ENCODE results near the gene PTPRK.

PTPRK gene

GRCh38 chr6:128343706-128344105 lies 176.7 kb downstream of the PTPRK start:
- TF ChIP-seq, protein P1, sequence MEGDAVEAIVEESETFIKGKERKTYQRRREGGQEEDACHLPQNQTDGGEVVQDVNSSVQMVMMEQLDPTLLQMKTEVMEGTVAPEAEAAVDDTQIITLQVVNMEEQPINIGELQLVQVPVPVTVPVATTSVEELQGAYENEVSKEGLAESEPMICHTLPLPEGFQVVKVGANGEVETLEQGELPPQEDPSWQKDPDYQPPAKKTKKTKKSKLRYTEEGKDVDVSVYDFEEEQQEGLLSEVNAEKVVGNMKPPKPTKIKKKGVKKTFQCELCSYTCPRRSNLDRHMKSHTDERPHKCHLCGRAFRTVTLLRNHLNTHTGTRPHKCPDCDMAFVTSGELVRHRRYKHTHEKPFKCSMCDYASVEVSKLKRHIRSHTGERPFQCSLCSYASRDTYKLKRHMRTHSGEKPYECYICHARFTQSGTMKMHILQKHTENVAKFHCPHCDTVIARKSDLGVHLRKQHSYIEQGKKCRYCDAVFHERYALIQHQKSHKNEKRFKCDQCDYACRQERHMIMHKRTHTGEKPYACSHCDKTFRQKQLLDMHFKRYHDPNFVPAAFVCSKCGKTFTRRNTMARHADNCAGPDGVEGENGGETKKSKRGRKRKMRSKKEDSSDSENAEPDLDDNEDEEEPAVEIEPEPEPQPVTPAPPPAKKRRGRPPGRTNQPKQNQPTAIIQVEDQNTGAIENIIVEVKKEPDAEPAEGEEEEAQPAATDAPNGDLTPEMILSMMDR (IDR thresholded peaks at IDR 0.05; ENCODE audit: low read depth, low read length): no peak
- Histone ChIP-seq H3K9me3 (ENCODE audit: severe bottlenecking) (no peaks in the 10 kb centered on the region), H3K27me3 (ENCODE audit: insufficient read depth, low read depth, severe bottlenecking) (no peaks in the 10 kb centered on the region), H3K36me3 (no peaks in the 10 kb centered on the region), H3K4me3 (ENCODE audit: low read depth, low read length) (no peak overlapping the region), H3K27ac (no peak overlapping the region)
- DNase-seq: no peak

GRCh38 chr6:128339635-128340450 lies 180.6 kb downstream of the PTPRK start:
- H3K27me3 ChIP-seq (ENCODE audit: insufficient read depth, low read depth, severe bottlenecking): no peaks in the 10 kb centered on the region
- no peaks in the 10 kb centered on the region for H3K9me3 ChIP-seq (ENCODE audit: severe bottlenecking)
- TF ChIP-seq, protein P1 (IDR thresholded peaks at IDR 0.05; ENCODE audit: low read depth, low read length): no peak
- DNase-seq: no peak
- H3K36me3 ChIP-seq: no peaks in the 10 kb centered on the region
- no peak overlapping the region for H3K4me3 ChIP-seq (ENCODE audit: low read depth, low read length)
- no peak overlapping the region for H3K27ac ChIP-seq

DNA sequence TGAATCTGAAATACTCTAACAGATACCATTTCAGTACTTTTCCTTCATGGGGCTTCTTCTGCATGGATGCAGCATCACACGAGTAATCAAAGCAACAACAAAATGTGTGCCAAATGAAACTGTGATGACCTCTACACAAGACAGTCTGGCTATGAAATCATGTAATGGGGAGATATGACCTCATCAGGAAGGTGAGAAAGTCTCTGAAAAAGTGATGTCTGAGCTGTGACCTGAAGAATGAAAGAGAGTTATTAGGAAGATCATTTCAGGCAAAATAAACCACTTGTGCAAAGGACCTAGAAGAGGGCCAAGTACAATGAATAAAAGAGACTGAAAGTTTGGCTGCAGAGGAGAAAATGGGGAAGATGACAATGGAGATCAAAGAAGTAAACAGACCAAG lies 182.8 kb downstream of the PTPRK start:
- no peaks in the 10 kb centered on the region for H3K9me3 ChIP-seq (ENCODE audit: severe bottlenecking)
- H3K27me3 ChIP-seq (ENCODE audit: insufficient read depth, low read depth, severe bottlenecking): no peaks in the 10 kb centered on the region
- no peak for DNase-seq
- TF ChIP-seq, protein P1 (IDR thresholded peaks at IDR 0.05; ENCODE audit: low read depth, low read length): no peak
- H3K4me3 ChIP-seq (ENCODE audit: low read depth, low read length): no peak overlapping the region
- H3K27ac ChIP-seq: no peak overlapping the region
- H3K36me3 ChIP-seq: no peaks in the 10 kb centered on the region

DNA sequence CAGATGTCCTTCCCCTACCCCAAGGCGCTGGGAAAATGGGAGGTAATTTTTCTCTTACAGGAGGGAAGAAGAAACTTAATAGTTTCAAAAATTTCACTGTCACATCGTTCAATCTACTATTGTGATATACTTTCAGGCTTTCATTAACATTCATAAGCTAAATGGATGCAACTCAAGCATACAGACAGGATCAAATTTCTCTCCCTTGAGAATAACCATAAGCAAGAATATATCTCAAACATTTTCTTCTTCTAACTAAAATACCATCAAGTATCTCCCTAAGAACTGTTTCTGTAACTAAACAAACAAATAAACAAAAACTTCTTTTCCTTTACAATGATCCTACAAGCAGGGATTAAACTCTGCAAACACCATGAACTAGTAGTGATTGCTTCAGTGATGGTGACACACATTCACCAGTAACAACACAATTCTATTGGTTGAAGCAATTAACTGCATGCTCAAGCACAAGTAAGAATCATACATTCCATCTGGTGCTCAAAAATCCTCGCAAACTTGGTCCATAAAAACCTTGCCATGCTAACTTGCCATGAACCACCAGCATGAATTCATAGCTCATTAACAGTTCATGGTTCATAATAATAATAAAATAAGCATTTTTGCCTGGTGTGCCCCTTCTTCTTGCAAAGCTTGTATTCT lies 183.8 kb downstream of the PTPRK start:
- TF ChIP-seq, protein P1 (IDR thresholded peaks at IDR 0.05; ENCODE audit: low read depth, low read length): no peak
- DNase-seq: no peak
- H3K4me3 ChIP-seq (ENCODE audit: low read depth, low read length): no peak overlapping the region

DNA sequence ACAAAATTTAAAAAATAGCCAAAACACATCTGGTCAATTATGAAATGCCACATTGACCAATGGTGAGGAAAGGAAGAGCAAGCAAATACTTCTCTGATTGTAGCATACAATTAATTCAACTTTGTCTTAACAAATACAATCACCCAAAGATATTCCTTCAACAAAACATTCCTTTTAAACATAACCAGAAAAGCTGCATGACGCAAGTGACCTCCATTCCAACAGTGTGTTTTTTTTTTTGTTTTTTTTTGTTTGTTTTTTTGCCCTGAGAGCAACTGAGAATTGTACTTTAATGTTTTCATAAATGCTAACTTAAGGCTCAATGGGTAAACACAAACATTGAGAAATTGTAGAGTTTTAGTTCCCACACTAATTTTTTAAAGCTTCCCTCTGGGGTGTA lies 184.4 kb downstream of the PTPRK start:
- no peaks in the 10 kb centered on the region for H3K27me3 ChIP-seq (ENCODE audit: insufficient read depth, low read depth, severe bottlenecking)
- H3K9me3 ChIP-seq (ENCODE audit: severe bottlenecking): no peaks in the 10 kb centered on the region
- TF ChIP-seq, protein P1 (IDR thresholded peaks at IDR 0.05; ENCODE audit: low read depth, low read length): no peak
- DNase-seq: no peak
- H3K36me3 ChIP-seq: no peaks in the 10 kb centered on the region
- H3K27ac ChIP-seq: no peak overlapping the region
- H3K4me3 ChIP-seq (ENCODE audit: low read depth, low read length): no peak overlapping the region

More for the DNA sequence above, 183.8 kb downstream of the PTPRK start:
- Histone ChIP-seq H3K27ac (no peak overlapping the region), H3K36me3 (no peaks in the 10 kb centered on the region), H3K27me3 (ENCODE audit: insufficient read depth, low read depth, severe bottlenecking) (no peaks in the 10 kb centered on the region), H3K9me3 (ENCODE audit: severe bottlenecking) (no peaks in the 10 kb centered on the region)
